ENCODE results near the gene SAMD8.
"Not testable (repeated sequence)": the region's sequence is repeated elsewhere in the genome, so short reads cannot be mapped to it uniquely, and the experiment has no call there.

Gene SAMD8

DNA sequence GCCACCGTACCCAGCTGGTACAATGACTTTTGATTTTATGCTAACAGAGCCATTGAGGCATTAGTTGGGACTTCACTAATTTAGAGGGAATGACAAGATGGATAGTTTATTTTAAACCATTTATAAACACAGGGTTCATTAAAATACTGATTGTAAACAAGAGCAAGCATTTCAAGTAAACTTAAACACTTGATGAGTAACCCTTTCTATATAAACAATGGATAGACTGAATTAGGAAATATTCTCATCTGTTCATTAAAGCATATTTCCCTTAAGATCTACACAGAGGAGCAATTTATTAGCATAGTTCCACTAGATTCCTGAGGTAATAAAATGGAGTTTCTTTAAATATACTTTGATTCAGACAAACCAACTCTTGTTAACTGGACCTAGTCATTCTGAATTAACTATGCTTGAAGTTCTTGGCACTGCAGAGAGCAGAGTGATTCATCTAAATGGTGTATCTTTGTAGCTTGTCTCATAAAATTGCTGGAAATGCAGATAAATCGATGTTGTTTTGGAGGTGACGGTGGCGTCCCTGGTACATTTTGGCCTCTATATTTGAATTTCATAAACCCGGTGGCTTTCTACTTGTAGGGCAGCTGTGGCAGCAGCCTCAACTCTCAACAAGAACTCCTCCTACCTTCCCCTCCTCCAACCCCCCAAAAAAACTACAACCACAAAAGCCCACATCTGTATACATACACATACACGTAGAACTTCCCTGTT, 83.7 kb downstream of the SAMD8 start:
- DNase-seq (ENCODE audit: low spot score): no peak

GRCh38 chr10:75197066-75197465, 85.6 kb downstream of the SAMD8 start:
- DNase-seq (ENCODE audit: low spot score): no peak

DNA sequence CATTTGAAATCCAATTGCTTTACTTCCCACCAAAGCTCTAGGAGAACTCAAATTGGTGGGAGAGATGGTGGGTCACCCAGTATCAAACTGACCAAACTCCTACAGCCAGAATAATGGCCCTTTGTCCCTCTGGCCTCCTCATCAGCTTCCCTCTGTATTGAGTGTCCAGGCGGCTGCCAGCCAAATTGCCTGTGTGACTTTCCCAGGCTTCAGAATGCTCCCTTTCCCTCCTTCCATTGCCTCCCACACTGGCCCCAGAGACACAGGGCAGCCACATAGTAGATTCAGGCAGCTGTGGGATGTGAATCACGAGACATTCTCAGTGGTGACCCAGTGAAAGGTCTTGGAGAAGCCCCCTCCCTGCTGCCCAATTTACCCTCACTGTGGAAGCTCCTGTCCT, 86.5 kb downstream of the SAMD8 start:
- DNase-seq (ENCODE audit: low spot score): no peak

- DNase-seq (ENCODE audit: low spot score): not testable (repeated sequence)
These were observed 88.5 kb downstream of the SAMD8 start for GRCh38 chr10:75199949-75200348.

- DNase-seq (ENCODE audit: low spot score): no peak
These were observed 90.4 kb downstream of the SAMD8 start for GRCh38 chr10:75201793-75202307.

- DNase-seq (ENCODE audit: low spot score): no peak
These were observed 91.0 kb downstream of the SAMD8 start for GRCh38 chr10:75202321-75203045.

- not testable (repeated sequence) for DNase-seq (ENCODE audit: low spot score)
These were observed 91.7 kb downstream of the SAMD8 start for GRCh38 chr10:75203046-75203620.

- DNase-seq (ENCODE audit: low spot score): no peak
These were observed 92.3 kb downstream of the SAMD8 start for GRCh38 chr10:75203724-75204123.

DNA sequence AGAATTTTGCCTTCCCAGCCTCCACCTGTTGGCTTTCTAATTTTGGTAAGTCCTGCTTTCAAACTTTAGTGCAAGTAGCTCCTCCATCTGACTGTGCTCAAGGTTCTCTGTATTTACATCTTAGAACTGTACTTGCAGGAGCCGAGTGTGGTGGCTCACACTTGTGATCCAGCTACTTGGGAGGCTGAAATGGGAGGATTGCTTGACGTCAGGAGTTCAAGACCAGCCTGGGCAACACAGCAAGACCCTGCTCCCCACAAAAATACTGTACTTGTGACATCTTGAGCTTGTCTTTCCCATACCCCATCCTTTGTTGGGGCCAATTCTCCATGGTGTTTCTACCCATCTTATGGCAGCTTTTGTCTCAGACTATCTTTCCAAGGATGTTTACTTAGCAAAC, 94.5 kb downstream of the SAMD8 start:
- no peak for DNase-seq (ENCODE audit: low spot score)

DNA sequence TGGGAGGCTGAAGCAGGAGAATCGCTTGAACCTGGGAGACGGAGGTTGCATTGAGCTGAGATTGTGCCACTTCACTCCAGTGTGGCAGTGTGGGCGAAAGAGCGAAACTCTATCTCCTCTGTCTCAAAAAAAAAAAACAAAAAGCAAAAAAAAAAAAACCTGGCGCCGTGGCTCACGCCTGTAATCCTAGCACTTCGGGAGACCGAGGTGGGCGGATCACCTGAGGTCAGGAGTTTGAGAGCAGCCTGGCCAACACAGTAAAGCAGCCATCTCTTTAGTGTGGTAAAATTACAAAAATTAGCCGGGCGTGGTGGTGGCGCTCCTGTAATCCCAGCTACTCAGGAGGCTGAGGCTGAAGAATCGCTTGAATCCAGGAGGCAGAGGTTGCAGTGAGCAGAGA, 95.2 kb downstream of the SAMD8 start:
- not testable (repeated sequence) for DNase-seq (ENCODE audit: low spot score)

GRCh38 chr10:75207079-75207856, 95.8 kb downstream of the SAMD8 start:
- no peak for DNase-seq (ENCODE audit: low spot score)

GRCh38 chr10:75207857-75208144, 96.3 kb downstream of the SAMD8 start:
- no peak for DNase-seq (ENCODE audit: low spot score)

DNA sequence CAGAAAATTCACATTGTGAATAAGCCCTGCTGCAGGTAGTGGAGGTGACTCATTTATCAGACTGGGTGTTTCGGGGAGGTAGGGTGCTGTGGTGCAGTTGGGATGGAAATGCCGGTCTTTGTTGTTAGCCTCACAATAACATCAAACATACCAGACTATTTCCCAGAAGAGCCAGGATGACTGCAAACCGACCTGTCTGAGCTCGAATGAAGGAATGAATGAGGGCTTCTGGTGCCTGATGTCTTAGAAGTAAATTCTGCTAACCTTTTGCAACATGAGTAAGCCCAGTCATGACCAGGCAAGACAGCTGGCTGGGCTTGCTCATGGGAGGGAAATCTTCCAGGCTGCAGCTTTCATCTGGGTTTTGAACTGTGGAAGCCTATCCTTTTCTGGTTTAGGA, 96.7 kb downstream of the SAMD8 start:
- no peak for DNase-seq (ENCODE audit: low spot score)

DNA sequence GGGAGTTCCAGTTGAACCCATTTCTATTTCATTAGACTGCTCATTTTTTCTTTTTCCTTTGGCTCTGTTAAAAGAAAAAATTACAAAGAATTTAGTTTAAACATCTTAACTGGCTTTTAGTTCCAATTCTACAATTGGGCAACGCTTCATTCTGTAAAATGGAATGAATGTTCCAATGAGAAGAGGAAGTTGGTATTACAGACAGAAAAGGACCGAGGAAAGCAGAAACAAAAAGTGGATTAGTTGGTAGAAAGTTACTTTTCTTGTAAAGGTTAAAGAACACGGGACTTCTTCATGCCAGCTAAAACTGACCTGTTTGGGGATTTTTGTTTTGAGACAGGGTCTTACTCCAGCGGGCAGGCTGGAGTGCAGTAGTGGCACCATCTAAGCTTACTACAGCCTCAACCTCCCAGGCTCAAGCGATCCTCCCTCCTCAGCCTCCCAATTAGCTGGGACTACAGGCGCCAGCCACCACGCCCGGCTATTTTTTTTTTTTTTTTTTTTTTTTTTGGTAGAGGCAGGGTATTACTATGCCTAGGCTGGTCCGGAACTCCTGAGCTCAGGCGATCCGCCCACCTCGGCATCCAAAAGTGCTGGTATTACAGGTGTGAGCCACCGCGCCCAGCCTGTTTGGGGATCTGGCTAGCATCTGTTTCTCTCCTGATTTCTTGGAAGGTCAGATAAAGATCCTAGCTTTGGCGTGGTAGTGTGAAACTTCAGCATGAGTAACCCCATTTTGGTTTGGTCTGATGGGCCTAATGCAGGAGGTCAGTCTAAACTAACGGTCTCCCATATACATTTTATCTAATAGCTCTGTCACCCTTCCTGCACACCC, 97.8 kb downstream of the SAMD8 start:
- DNase-seq (ENCODE audit: low spot score): no peak

- DNase-seq (ENCODE audit: low spot score): no peak
These were observed 98.4 kb downstream of the SAMD8 start for GRCh38 chr10:75209921-75210281.

GRCh38 chr10:75210282-75211006, 99.0 kb downstream of the SAMD8 start, which contains the start of gene VDAC2:
TSS of gene VDAC2 (plus strand) at chr10:75210796. CDS start at chr10:75211159, 363 bp downstream.
- DNase-seq (ENCODE audit: low spot score): peak; percentile 94

DNA sequence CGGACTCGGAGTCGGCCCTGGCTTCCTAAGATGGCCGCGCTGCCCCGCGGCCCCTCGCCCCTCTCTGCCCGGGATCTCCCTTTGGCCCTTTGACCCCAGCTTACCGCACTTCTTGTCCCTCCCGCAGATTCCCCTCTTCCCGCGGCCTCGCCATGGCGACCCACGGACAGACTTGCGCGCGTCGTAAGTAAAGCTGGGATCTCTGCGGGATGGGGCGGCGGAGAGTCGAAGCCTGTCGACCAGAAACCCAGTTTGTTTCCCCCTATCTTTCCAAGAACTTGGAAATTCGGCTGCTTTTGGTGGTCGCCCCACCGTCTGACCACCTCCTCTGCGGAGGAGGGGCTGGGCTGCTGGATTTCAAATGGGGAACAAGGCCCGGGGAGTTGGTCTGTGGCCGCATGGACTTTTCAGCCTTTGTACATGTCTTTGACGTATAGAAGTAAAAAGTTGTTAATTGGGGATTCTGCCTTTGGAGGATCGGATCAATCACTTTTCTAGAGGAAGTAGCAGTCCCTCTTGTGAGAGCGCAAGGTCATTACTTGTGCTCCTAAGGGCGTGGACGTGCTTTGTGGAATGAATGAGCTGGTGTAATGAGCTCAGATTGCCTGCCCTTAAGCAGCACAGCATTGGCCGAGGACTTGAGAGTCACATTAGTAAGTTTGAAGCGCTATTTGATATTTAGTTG, 99.7 kb downstream of the SAMD8 start:
- no peak for DNase-seq (ENCODE audit: low spot score)

GRCh38 chr10:75212343-75212742, 100.9 kb downstream of the SAMD8 start:
- no peak for DNase-seq (ENCODE audit: low spot score)

DNA sequence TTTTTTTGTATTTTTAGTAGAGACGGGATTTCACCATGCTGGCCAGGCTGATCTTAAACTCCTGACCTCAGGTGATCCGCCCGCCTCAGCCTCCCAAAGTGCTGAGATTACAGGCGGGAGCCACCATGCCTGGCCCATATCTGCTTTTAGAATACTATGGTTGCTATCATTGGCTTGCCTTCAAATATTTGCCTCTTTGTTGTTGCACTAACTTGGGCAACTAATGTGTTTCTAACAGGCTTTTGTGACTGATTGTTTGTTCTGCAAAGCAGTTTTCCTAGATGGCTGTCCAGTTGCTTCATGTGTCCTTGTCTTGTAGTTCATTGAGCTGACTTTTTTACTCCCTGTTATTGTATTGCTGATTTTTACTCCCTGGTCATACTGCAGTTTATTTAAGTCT, 108.8 kb downstream of the SAMD8 start:
- no peak for DNase-seq (ENCODE audit: low spot score)

DNA sequence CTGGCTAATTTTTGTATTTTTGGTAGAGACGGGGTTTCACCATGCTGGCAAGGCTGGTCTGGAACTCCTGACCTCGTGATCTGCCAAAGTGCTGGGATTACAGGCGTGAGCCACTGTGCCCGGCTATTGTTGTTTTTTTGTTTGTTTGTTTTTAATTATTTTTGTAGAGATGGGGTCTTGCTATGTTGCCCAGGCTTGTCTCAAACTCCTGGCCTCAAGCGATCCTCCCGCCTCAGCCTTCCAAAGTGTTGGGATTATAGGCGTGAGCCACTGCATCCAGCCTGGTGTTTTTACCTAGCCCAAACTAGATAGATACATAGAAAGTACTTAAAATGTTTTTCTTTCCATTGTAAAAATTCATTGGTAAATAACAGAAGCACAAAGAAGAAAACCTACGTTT, 110.0 kb downstream of the SAMD8 start:
- not testable (repeated sequence) for DNase-seq (ENCODE audit: low spot score)

Data from ecto neural progenitor cell (in vitro differentiated cells).